HTR-8/SVneo (cell line): ENCODE measurements around the gene NPC2.

ENCODE experiments used
- DNase-seq: peaks from one replicate; pipeline ENCODE4 v3.0.0; 2011; ENCODE audit warnings: low spot score, mixed read lengths; ENCODE audit not compliant: insufficient read length
- FAIRE-seq: peaks from 2 replicates; lab custom pipeline; 2011; peaks lifted over from hg19 to GRCh38; lab: Jason Lieb, UNC

NPC2 gene

GRCh38 chr14:74504412-74504811 is 11.3 kb upstream of the NPC2 start:
- FAIRE-seq: no peak
- no peak for DNase-seq

- no peak for FAIRE-seq
- DNase-seq: no peak
Observed at GRCh38 chr14:74503938-74504335, 10.8 kb upstream of the NPC2 start.

- DNase-seq (no peak), FAIRE-seq (peak; percentile 91)
Observed at GRCh38 chr14:74503291-74503937, 10.3 kb upstream of the NPC2 start.

- peak; percentile 84 for FAIRE-seq
- peak; percentile 73 for DNase-seq
Observed at GRCh38 chr14:74502236-74503019, 9.3 kb upstream of the NPC2 start.

GRCh38 chr14:74501691-74502090 is 8.6 kb upstream of the NPC2 start:
- no peak for FAIRE-seq
- DNase-seq: no peak

- DNase-seq: peak; percentile 68
- FAIRE-seq: peak; percentile 92
Observed at GRCh38 chr14:74501135-74501614, 8.1 kb upstream of the NPC2 start.

GRCh38 chr14:74500417-74501134 is 7.5 kb upstream of the NPC2 start:
- DNase-seq (no peak), FAIRE-seq (peak; percentile 26)

- DNase-seq (no peak), FAIRE-seq (no peak)
Observed at GRCh38 chr14:74495356-74495755, 2.3 kb upstream of the NPC2 start.

GRCh38 chr14:74493343-74494261 is 497 bp upstream of the NPC2 start, which contains the start of gene ISCA2:
Gene ISCA2 (plus strand): TSS chr14:74493765. CDS start chr14:74493775, 10 bp downstream.
- peak; percentile 100 for DNase-seq
- FAIRE-seq: peak; percentile 100

GRCh38 chr14:74491956-74492775 is 939 bp downstream of the NPC2 start:
- FAIRE-seq (peak; percentile 93), DNase-seq (peak; percentile 73)

GRCh38 chr14:74490486-74490885 is 2.6 kb downstream of the NPC2 start:
- FAIRE-seq (peak; percentile 4), DNase-seq (no peak)

- FAIRE-seq: peak; percentile 58
- peak; percentile 71 for DNase-seq
Observed at GRCh38 chr14:74488786-74489397, 4.2 kb downstream of the NPC2 start.

GRCh38 chr14:74486164-74486563 is 6.9 kb downstream of the NPC2 start:
- FAIRE-seq: no peak
- no peak for DNase-seq

GRCh38 chr14:74483321-74483720 is 9.8 kb downstream of the NPC2 start:
- DNase-seq: no peak
- FAIRE-seq: peak; percentile 44

GRCh38 chr14:74482571-74482970 is 10.5 kb downstream of the NPC2 start:
- FAIRE-seq (no peak), DNase-seq (no peak)

- DNase-seq (no peak), FAIRE-seq (peak; percentile 36)
Observed at GRCh38 chr14:74480046-74480445, 13.1 kb downstream of the NPC2 start.

GRCh38 chr14:74478996-74479635 is 14.0 kb downstream of the NPC2 start:
- peak; percentile 54 for DNase-seq
- peak; percentile 95 for FAIRE-seq

- no peak for DNase-seq
- FAIRE-seq: no peak
Observed at GRCh38 chr14:74476607-74477006, 16.5 kb downstream of the NPC2 start.
